Globus pallidus (tissue), 1 donor: ENCODE results near the gene RIC8A.

Experiments used
- DNase-seq: peaks from one replicate; pipeline ENCODE4 v3.0.0-alpha.2; 2015; ENCODE audit warnings: low spot score

The RIC8A gene

DNA sequence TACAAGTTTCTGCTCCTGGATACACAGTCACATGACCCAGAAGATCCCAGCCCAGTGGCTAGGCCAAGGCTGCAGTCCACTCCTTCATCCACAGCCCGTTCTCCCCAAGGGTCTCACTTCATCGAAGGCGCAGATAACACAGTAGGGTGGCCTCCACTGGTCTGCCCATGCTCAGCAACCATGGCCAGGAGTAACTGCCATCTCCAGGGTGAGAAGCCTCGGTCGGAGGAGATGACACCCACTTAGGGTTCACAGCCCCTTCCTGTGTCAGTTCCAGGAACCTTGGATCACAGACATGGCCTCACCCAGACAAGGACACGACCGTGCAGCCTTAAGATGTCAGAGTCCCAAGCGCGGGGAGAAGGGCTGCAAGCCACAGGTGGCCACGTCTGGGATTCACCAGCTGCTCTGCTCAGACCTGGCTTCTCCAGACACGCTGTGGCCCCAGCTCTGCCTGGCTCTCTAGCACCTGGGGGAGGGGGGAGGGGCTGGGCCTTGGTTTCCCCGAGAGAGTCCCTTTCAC is 2.9 kb upstream of the RIC8A start:
- no peak for DNase-seq

DNA sequence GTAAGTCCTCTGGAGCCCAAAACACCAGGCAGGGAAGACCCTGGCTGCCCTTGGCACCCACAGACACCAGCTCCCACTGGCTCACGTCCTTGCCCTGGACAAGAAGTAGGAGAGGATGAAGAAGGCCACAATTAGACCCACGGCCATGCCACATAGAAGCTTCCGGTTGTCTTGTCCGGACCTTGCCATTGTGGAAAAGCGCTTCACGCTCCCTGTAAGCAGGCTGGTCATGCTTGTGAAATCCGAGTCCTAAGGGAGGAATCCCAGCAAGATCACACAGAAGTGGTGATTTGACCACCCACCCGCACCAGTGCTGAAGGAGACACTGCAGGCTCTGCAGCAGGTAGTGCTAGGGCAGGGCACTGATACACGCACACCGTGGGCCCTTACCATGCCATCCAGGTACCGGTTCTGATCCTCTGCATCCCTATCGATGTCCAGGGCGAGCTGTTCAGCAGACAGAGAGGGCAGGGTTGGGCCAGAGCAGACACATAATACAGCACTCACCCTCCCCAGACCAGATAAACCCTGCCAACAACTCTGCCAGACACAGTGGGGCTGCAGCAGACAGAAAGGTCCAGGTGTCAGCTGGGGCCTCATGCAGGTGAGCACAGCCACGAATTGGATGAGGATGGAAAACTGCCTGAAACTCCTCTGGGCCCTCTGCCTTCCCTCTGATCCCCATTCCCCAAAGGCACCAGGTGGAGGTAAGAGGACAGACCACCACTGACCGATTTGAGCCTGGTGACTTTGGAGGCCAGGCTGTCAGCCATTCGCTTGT is 2.1 kb upstream of the RIC8A start:
- no peak for DNase-seq

DNA sequence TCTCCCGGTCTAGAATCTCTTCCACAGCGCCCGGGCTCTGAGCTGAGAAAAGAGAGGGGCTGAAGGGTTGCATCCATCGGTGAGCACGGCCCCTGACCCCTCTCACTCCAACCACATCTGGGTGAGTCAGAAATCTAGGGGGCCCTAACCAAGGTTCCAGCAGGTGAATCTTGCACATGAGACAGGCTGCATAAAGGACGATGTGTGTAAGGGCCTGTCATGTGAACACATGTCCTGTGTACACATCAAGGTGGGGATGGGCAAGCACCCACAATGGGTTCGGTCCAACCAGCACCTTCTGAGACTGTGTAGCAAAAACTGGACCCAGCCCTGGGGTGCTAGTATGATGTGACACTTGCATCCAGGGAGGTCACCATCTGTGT is 1.5 kb upstream of the RIC8A start:
- no peak for DNase-seq

DNA sequence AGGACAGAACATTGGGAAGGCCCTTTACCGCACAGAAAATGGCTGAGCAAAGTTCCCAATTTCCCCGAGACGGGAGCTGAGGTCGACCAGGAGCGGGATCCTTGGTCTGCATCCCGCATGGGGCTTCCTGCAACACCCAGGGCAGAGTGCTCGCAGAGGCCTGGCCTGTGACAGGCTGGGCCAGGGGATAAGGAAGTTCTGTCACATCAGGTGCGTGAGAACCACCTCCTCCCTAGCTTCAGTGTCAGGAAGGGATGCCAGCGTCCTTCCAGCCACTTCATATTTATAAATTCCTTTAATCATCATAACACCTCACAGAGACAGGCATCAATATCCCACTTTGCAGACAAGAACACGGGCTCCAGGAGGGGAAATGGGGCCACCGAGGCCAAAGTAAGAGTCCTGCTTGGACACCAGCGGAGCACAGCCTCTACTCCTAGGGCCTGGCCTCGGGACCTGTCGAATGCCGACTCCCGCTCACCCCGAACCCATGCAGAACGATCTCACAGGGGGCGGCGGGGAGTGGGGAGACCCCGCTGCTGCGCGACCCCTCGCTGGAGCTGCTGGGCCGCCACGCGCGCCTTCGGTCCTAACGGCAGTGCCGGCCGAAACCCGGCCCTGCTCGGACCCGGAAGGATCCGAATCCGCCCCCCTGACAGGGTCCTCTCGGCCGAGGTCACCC is 841 bp upstream of the RIC8A start:
- no peak for DNase-seq

DNA sequence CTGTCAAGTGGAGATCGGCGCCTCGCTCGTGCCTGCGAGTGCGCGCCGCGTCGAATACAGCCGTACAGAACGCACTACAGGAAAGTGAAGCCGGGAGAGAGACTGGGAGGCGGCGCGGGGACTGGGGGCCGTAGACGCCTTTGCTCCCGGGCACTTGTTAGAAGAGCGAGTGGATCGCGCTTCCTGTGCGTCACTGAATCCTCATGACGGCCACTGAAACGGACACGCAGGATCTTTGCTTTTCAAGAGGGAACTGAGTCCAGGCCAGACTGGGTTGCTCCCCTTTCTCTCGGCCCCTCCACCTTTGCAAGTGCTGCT is 314 bp downstream of the RIC8A start:
- DNase-seq, result peak; percentile 46

DNA sequence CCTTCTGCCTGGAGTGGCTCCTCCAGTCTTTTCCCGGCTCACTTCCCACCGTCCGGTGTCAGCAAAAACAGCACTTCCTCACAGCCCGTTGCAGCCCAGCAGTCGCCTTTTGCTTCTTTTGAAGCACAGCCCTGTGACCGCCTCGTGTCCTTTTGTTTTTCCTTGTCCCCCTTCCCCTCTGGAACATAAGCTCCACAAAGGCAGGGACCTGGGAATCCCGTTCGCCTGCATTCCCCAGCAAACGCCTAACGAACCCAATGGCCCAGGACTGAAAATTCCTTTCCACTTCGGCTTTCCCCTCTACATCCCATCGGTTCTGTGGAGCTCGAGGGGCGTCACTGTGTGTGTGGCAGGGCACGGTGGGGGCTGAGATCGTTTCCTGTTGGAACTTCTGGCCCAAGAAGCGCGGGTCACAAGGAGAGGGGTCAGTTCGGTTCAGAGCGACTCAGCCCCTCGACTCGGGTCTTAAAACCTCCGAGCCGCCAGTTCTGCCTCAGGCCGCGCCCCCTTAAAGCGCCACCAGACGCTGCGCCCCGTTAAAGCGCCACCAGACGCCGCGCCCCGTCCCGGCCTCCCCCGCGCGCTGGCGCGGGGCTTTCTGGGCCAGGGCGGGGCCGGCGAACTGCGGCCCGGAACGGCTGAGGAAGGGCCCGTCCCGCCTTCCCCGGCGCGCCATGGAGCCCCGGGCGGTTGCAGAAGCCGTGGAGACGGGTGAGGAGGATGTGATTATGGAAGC is 841 bp downstream of the RIC8A start:
- DNase-seq, result peak; percentile 65

DNA sequence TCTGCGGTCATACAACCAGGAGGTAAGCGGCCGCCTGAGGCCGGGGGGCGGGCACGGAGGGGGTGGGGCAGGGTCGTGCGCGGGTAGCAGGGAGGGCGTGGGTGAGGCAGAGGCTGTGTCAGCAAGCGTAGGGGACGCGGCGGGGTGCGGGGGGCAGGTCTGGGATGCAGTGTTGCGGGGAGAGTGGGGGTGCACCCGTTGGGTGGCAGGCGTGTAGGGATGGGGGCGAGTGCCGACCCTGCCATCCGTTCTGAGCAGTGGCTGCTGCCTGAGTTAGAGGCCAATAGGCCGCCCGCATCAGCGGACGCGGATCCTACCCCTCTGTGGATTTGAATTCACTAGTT is 1.4 kb downstream of the RIC8A start:
- no peak for DNase-seq

DNA sequence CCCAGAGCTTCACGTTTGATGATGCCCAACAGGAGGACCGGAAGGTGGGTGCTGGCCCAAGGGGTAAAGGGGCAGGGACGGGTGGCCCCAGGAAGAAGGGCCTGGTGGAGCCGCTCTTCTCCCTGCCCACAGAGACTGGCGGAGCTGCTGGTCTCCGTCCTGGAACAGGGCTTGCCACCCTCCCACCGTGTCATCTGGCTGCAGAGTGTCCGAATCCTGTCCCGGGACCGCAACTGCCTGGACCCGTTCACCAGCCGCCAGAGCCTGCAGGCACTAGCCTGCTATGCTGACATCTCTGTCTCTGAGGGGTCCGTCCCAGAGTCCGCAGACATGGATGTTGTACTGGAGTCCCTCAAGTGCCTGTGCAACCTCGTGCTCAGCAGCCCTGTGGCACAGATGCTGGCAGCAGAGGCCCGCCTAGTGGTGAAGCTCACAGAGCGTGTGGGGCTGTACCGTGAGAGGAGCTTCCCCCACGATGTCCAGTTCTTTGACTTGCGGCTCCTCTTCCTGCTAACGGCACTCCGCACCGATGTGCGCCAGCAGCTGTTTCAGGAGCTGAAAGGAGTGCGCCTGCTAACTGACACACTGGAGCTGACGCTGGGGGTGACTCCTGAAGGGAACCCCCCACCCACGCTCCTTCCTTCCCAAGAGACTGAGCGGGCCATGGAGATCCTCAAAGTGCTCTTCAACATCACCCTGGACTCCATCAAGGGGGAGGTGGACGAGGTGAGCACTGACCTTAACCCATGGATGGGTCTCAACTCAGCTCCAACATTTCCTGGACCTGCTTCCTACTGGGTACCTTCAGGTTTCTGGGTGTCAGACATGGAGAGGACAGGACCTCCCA is 2.0 kb downstream of the RIC8A start:
- no peak for DNase-seq

DNA sequence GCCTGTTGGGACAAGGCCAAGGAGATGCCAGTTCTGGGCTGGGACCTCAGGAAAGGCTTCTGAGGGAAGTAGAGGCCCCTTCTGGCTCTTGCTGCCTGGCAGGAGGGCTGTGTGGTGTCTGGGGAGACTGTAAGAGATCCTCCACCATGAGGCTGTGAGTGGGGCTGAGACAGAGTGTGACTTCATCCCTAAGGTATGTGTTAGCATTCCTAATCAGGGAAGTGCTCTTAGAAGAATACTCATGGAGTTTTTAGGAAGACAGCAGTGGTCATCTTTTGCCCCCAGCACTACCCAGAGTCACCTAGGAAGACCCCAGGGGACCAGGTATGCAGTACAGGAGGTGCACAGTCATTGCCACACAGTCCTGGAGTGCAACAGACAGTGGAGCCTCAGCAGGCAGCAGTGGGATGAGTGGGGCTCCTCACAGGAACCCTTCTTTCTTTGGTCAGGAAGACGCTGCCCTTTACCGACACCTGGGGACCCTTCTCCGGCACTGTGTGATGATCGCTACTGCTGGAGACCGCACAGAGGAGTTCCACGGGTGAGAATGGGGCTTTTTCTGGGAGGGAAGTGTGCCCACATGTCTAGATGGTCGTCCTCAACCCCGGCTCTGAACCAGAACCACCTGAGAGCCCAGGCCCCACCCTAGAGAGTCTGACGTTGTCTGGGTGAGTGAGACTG is 2.8 kb downstream of the RIC8A start:
- DNase-seq, result no peak

DNA sequence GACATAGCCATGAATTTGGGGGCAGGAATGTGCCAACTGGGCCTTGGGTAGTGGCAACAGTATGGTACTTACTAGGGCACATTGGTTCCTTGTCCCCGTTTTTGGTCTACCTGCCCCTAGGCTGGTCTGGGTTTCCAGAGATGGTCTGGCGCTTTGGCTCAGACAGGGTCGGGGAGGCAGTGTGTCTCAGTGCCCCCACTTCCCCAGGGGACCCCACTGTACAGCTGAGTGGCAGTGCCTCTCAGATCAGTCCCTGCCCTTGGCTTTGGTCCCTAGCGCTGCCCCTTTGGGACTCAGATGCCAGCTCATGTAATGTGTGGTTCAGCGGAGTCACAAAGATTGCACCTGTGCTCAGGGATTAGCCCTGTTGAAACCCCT is 3.3 kb downstream of the RIC8A start:
- DNase-seq, result no peak

DNA sequence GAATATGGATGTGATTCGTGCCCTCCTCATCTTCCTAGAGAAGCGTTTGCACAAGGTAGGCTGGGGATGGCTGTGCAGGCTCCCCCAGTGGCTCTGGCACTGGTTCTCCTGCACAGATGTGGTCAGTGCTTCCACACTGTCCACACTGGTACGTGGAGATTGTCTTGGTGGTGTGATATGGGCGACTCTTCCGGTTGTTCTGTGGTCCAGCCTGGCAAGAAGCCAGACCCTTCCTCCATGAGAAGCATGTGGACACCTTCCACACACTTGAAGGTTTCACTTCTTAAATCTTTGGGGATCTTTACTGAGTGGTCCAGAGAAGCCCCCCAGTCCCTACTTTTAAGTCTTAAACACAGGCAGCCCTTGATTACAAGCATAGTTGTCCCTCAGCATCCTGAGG is 3.8 kb downstream of the RIC8A start:
- DNase-seq, result no peak

DNA sequence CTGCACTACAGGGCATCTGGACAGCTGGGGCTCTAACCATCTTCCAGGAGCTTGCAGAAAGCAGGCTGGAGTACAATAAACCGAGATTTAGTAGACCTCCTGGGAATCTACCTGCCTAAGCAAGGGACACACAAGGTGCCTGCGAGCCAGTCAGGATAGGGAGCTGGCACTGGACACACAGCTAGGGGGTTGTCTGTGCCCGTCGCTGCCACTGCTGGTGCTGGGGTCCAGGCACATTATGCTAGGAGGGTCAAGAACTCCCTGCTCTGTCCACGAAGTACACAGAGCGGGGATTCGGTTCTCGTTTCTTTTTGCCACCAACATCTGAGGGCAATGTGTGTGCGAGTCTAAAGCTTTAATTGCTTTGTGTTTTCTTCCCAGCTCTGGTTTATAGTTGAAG is 4.2 kb downstream of the RIC8A start:
- DNase-seq, result no peak

DNA sequence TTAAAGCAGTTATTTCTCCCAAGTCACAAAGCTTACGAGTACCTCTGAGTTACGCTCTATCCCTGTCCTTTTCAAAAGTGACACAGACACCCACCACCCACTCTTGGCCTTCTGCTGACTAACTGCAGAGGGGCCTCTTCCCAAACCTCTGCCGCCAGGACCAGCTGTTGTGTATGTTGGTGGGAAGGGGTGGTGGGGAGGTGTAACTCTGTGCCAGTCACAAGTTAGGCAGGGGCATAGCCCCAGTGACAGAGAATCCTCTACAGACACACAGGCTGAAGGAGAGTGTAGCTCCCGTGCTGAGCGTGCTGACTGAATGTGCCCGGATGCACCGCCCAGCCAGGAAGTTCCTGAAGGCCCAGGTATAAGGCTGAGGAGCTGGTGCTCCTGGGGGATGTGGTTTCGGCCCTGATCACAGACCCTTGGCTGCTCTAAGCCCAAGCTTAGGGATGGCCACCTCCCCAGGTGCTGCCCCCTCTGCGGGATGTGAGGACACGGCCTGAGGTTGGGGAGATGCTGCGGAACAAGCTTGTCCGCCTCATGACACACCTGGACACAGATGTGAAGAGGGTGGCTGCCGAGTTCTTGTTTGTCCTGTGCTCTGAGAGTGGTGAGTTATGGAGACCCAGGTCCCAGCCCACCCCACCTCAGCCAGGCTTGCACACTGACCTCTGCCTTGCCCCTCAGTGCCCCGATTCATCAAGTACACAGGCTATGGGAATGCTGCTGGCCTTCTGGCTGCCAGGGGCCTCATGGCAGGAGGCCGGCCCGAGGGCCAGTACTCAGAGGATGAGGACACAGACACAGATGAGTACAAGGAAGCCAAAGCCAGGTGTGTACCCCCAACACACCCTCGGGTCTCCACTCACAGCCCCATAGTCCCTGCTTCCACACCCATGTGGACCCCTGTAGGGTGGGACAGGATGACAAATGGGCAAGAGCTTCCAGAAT is 4.9 kb downstream of the RIC8A start:
- DNase-seq, result no peak

DNA sequence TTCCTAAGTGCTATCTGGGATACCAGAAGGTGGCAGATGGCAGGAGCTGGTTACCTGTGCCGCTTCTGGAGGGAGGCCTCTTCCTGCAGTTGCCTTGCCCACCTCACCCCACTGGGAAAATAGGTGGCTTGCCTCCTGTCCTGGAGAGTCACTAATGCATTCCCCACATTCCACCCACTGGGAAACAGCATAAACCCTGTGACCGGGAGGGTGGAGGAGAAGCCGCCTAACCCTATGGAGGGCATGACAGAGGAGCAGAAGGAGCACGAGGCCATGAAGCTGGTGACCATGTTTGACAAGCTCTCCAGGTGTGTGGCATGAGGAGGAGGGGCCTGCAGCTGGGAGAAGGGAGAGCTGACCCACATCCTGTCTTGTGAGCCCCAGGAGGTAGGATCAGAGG is 5.6 kb downstream of the RIC8A start:
- no peak for DNase-seq

DNA sequence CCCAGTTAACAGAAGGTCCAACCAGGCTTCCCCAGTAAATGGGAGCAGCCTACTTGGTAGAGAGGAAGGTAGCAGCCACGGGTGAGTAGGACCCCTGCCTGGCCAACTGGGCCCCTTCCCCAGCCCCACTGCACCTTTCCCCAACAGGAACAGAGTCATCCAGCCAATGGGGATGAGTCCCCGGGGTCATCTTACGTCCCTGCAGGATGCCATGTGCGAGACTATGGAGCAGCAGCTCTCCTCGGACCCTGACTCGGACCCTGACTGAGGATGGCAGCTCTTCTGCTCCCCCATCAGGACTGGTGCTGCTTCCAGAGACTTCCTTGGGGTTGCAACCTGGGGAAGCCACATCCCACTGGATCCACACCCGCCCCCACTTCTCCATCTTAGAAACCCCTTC is 6.6 kb downstream of the RIC8A start:
- DNase-seq, result no peak

DNA sequence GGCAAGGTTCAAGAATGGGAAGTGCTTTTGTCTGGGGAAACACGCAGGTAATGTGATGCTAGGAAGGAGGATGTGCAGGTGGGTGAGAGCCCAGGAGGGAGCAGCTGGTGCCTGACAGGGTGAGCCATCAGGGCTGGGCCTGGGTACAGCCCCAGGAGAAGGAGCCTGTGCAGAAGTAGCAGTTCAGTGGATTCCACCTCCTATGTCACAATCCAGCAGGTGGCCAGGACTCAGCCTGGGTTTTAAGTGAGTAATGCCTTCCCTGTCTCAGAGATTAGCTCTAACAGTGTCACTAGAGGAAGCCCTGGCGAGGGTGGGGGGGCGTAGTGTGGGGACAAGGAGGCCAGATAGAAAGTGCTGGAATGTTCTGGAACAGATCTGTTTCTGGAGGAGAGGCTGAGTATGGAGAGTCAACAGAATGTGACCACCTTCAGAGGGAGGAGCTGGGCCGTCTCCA is 8.1 kb downstream of the RIC8A start:
- DNase-seq, result no peak

DNA sequence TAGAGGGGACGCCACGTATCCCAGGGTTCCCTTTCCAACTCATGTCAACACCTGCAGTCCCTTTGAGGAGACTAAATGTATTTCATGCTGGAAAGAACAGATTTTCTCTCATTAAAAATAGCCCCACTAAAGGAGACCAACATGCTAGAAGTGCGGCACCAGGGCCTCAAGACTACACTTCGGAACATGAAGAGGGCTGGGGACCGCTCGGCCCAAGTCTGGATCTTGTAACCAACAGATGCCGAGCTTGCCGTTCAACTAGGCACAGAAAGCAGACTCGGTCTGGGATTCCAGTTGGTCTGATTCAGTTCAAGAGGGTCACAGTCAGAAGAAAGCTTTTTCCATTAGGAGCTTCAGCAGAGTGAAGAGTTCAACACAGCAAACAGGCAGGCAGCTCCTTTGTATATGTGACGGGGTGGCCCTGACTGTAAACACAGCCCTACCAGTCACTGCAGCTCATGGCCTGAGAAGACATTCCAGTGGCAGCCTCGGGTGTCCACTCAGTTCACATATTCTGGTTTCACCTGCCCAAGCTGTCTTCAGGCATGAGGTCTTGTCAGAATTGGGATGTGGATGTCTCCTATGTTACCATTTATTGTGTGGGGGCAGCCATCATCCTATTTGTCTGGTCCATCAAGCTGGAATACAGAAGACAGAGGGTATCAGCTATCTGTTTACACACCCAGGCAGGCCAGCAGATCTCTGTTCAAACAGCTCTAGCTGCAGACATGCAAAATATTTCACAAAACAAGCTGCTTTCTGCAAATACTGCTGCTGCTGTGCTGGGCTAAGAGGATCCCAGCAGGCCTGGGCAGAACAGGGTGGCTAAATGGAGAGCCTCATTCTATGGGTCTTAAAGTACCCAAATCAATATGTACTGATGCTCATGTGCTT is 8.8 kb downstream of the RIC8A start:
- DNase-seq, result no peak

DNA sequence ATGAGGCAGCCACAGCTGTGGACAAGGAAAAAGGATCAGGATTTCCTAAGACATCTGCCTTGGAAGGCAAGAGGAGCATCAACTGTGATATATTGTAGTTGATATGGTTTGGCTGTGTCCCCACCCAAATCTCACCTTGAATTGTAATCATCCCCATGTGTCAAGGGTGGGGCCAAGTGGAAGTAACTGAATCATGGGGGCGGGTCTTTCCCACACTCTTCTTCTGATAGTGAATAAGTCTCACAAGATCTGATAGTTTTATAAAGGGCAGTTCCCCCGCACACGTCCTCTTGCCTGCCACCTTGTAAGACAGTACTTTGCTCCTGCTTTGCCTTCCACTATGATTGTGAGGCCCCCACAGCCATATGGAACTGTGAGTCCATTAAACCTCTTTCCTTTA is 10.2 kb downstream of the RIC8A start:
- no peak for DNase-seq

DNA sequence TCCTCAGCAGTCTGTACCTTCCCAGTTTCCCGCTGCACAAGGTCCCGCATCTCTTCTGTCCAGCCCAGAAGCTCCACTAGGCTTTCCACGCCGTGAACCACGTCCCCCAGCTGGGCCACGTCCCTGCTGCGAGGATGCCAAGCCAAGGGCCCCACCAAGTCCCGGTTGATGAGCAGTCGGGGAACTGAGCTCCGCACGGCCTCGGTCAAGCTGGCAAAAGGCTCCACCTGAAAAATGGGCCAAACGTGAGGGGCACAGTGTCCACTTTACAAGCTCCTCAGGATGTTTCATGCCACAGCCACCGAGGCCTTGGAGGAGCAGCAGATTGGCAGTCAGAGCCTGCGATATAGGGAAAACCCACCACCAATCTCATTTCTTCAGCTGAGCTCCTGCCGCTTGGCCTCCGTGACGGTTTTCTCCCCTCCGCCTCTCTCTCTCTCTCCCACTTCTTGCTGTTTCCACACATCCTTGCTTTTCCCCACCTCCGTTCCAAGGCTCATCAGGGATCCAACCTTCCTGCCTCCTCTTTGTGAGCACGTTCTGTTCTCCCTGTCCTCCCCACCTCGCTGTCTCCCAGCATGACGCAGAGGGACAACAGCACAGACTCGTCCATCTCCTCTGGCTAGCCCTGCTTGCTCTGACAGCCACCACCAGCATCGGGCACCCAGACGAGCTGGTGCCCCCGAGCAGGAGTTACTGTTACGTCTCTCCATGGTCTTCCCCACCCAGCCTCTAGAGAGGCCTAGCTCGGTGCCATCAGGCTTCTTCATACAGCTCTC is 11.5 kb downstream of the RIC8A start:
- no peak for DNase-seq
